D721Med (cell line): ENCODE data around the gene TMEM9B.

Experiments
- DNase-seq: peaks from one replicate; pipeline ENCODE4 v3.0.0; 2011; ENCODE audit warnings: low spot score; ENCODE audit not compliant: insufficient read length
- FAIRE-seq: peaks from 2 replicates; lab custom pipeline; 2011; peaks lifted over from hg19 to GRCh38; lab: Jason Lieb, UNC
- TF ChIP-seq, protein P1 (sequence below): IDR thresholded peaks from 2 replicates; pipeline ENCODE4 v1.5.1; 2012; ENCODE audit warnings: mild to moderate bottlenecking, control low read depth; ENCODE audit not compliant: insufficient read depth; ENCODE audit errors: missing control alignments

Gene TMEM9B

DNA sequence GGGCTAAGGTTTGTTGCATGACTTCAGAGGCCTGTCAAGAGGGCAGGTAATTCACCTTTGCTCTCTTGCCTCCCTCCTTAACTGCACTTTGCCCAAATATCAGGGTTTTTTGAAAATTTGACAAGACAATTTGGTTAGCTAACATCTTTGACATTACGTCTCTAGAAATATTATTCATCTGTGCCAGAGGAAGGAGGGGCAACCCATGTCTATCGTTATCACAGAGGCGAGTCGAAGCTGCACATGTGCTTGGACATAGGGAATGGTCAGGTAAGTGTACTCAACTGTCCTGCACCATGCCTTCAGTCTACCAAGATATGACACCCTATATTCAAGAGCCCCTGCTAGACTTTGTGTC, 49.6 kb downstream of the TMEM9B start:
- FAIRE-seq: no peak
- TF ChIP-seq, protein P1, sequence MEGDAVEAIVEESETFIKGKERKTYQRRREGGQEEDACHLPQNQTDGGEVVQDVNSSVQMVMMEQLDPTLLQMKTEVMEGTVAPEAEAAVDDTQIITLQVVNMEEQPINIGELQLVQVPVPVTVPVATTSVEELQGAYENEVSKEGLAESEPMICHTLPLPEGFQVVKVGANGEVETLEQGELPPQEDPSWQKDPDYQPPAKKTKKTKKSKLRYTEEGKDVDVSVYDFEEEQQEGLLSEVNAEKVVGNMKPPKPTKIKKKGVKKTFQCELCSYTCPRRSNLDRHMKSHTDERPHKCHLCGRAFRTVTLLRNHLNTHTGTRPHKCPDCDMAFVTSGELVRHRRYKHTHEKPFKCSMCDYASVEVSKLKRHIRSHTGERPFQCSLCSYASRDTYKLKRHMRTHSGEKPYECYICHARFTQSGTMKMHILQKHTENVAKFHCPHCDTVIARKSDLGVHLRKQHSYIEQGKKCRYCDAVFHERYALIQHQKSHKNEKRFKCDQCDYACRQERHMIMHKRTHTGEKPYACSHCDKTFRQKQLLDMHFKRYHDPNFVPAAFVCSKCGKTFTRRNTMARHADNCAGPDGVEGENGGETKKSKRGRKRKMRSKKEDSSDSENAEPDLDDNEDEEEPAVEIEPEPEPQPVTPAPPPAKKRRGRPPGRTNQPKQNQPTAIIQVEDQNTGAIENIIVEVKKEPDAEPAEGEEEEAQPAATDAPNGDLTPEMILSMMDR: no peak
- no peak for DNase-seq

DNA sequence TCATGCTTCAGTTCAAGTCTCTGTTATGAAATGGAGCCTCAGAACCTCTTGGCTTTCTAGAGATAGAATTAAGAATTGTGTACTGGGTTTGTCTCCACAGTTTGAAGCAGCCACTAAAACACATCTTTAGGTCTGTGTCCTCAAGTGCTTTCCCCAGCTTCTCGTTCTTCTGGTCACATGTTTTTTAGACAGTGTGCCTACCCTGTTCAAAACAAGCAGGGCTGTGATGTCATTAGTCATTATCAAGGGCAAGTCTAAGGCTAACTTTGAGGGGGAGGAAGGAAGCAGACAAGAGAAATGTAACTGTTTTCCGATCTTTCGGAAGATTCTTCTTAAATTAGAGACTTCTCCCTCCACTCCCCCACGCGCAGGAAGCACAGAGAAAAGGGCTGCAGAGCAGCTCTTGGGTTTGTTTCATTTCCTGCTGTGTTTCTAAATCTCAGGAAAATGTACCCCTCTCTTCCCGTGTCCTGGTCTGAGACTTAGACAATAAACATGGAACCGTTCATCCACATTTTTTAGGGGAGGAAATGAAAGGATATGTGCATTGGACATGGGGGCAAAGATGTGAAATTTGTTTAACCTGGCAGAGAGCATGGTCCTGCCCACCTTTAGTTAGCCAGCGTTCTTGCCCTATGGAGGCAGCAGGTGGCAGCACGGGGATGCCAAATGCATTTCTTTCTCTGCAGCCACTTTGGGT, 50.1 kb downstream of the TMEM9B start:
- FAIRE-seq (no peak), DNase-seq (peak; percentile 37)
- TF ChIP-seq, protein P1: peak; percentile 81

DNA sequence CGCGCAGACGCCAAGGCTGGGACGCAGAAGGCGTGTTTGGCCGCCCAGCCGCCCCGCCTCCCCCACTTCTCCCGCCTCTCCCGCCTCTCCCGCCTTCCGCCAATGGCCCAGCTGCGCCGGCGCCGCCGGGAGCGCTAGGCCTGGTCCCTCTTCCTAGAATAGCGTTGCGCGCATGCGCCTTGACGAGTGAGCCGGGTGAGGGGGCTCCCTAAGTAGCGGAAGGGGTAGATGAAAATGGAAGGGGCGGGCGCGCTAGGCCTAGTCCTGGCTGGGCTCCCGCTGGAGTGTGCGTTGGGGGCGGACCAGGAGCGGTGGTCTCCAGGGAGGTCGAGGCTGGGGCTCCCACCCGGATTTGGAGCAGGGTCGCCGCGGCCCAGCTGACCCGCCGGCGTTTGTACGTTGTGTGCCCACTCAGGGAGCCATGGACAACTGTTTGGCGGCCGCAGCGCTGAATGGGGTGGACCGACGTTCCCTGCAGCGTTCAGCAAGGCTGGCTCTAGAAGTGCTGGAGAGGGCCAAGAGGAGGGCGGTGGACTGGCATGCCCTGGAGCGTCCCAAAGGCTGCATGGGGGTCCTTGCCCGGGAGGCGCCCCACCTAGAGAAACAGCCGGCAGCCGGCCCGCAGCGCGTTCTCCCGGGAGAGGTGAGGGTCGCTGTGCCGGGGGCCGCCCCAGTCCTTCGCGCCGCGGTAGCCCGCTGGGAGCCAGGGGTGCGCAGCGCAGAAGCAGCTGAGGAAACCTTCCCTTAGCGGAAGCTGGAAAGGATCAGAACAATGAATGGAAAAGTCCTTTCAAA, 53.0 kb downstream of the TMEM9B start, which contains the start of gene AKIP1:
AKIP1 (plus strand) TSS at position 161 of the 795 bp plus-strand sequence; CDS start at position 422, 261 bp downstream.
- DNase-seq (peak; percentile 87), FAIRE-seq (no peak)
- TF ChIP-seq, protein P1: no peak

DNA sequence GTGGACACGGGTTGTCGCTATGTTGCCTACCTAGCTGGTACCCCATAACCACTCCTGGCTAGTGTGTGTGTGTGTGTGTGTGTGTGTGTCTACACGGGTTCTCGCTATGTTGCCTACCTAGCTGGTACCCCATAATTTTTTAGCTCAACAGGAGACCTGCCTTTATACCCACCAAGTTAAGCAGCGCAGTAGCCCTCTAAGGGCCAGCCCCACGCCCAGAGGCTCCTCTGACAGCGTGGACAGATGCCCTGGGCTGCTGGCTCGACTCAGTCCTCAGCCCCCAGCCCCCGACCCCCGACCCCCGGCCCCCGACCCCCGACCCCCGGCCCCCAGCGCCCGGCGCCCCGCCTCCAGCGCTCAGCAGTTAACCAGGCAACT, 53.6 kb downstream of the TMEM9B start:
- no peak for FAIRE-seq
- TF ChIP-seq, protein P1: no peak

DNA sequence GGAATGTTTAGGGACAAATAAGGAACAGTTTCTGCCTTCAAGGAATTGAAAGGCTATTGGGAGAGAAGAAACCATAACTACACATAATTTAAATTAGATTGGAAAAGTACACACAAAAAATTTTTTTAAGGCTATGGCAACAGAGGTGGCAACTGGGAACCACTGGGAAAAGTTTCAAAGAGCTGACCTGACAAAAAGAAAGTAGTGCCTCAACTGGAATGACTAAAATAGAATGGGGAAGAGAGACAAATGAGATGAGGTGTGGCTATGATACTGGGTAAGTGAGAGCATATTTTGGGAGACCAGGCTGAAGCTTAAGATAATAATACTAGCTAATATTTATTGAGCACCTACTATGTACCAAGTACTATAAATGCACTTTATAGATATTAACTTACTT, 56.1 kb downstream of the TMEM9B start:
- TF ChIP-seq, protein P1: no peak
- FAIRE-seq: no peak
- DNase-seq: no peak

More for the DNA sequence above, 53.6 kb downstream of the TMEM9B start:
- DNase-seq: no peak

DNA sequence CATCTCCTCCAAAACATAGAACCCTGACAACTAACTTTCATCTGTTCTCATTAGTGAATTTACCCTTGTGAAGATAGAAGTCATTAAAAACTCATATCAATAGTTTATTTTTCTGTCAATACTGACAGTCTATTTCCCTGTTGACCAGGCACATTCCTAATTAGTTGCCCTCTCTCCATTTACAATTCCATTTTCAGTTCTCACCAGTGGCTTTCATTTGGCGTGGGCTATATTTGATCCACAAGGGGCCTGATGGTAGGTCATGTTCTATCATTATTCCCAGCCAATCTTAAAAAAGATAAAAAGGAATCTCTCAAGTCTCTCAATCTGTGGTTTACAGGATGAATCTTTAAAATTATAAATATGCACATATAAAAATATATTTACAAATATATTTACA, 57.1 kb downstream of the TMEM9B start:
- no peak for FAIRE-seq
- TF ChIP-seq, protein P1: no peak
- no peak for DNase-seq
